BE2C (cell line): Measurements from ENCODE around the gene ADGRE3.
A peak's percentile ranks its signal among the peaks of the same experiment; 100 is the strongest.

Experiments
- DNase-seq: peaks from one replicate; pipeline ENCODE4 v3.0.0-alpha.2; 2020
- H3K27me3 ChIP-seq: fragments of 250-450 bp; sonication (Bioruptor Pico); 2 replicates; pipeline ENCODE4 v1.5.1; 2020; ENCODE audit warnings: mild to moderate bottlenecking
- H3K36me3 ChIP-seq: fragments of 250-450 bp; sonication (Bioruptor Pico); 2 replicates; pipeline ENCODE4 v1.5.1; 2020; ENCODE audit warnings: mild to moderate bottlenecking
- H3K4me1 ChIP-seq: fragments of 250-450 bp; sonication (Bioruptor Pico); 2 replicates; pipeline ENCODE4 v1.5.1; 2020
- H3K4me3 ChIP-seq: 2 replicates; pipeline ENCODE4 v1.5.1; 2011; ENCODE audit warnings: low read depth, low read length
- H3K9me3 ChIP-seq: fragments of 250-450 bp; sonication (Bioruptor Pico); 2 replicates; pipeline ENCODE4 v1.5.1; 2020
- TF ChIP-seq, protein P1 (sequence below): IDR thresholded peaks from 2 replicates; pipeline ENCODE4 v1.5.1; 2012; ENCODE audit warnings: mild to moderate bottlenecking, low read depth, low read length

Gene ADGRE3

DNA sequence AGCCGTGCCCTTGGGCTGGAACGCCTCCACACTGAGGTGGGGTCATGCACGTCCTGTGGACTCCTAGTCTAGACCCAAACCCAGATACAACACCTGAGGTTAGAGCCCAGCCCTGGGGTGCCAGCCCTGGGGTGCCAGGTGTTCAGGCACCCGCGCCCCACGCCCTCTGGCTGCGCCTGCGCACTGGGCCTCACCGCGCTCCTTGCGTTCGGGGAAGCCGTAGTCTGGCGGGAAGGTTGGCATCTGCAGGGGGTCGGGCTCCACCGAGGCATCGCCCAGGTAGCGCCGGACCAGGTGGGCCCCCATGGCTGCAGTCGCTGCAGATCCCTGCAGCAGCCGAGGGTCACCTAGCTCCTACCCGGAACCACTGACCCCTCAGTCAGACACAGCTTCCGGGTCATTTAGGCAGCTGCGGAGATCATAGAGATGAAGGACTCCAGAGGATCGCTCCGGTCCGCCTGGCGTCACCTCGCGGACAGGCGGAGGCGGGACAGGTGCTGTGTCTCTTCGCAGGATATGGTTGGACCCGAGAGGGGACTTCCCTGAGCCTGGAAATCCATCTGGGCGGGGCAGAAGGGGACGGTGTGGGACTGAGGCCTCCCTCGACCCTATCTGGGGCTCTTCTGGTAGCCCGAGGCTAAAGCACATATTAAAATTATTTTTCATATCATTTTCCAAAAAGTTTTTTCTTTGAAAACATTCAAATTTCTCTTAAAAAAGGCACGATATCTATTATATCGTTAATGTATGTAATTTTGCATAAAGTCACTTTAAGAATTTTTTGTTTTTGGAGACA, 102.8 kb downstream of the ADGRE3 start, which contains the start of gene NDUFB7:
Gene NDUFB7 (minus strand): TSS at position 372 of the 796 bp plus-strand sequence. CDS start 66 bp downstream, at position 306.
- no peaks in the 10 kb centered on the region for H3K9me3 ChIP-seq
- peaks cover 2% of the 10 kb centered on the region; the same call in 1 of the 2 replicates for H3K36me3 ChIP-seq
- peak; percentile 93 for DNase-seq
- peak within 1 kb of the TSS; percentile 97 for H3K4me3 ChIP-seq
- TF ChIP-seq, protein P1, sequence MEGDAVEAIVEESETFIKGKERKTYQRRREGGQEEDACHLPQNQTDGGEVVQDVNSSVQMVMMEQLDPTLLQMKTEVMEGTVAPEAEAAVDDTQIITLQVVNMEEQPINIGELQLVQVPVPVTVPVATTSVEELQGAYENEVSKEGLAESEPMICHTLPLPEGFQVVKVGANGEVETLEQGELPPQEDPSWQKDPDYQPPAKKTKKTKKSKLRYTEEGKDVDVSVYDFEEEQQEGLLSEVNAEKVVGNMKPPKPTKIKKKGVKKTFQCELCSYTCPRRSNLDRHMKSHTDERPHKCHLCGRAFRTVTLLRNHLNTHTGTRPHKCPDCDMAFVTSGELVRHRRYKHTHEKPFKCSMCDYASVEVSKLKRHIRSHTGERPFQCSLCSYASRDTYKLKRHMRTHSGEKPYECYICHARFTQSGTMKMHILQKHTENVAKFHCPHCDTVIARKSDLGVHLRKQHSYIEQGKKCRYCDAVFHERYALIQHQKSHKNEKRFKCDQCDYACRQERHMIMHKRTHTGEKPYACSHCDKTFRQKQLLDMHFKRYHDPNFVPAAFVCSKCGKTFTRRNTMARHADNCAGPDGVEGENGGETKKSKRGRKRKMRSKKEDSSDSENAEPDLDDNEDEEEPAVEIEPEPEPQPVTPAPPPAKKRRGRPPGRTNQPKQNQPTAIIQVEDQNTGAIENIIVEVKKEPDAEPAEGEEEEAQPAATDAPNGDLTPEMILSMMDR = peak; percentile 72
- H3K4me1 ChIP-seq = no peaks in the 10 kb centered on the region
- H3K27me3 ChIP-seq = no peaks in the 10 kb centered on the region

DNA sequence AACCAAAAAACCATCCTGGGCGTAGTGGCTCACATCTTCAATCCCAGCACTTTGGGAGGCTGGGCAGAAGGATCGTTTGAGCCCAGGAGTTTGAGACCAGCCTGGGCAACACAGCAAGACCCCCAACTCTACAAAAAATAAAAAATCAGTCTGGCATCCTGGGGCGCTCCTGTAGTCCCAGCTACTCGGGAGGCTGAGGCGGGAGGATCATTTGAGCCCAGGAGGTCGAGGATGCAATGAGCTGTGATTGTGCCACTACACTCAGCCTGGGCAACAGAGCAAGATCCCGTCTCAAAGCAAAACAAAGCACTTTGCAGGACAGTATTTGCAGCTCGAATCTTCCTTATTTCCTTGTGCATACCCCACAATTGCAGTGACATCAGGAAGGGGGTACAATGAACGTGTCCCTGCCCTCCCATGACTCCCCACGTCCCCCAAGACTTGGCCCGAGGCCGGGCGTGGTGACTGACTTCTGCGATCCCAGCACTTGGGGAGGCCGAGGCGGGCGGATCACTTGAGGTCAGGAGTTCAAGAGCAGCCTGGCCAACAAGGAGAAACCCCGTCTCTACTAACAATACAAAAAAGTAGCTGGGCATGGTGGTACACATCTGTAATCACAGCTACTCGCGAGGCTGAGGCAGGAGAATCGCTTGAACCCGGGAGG, 103.6 kb downstream of the ADGRE3 start:
- Histone ChIP-seq H3K27me3 (no peaks in the 10 kb centered on the region), H3K36me3 (peaks cover 5% of the 10 kb centered on the region), H3K9me3 (no peaks in the 10 kb centered on the region), H3K4me1 (no peaks in the 10 kb centered on the region), H3K4me3 (peak overlapping the region; percentile 97)
- DNase-seq = no peak
- TF ChIP-seq, protein P1 = no peak
